GM20431 (cell line): ENCODE measurements around the gene KIFC3.
"Not testable (repeated sequence)": the region's sequence is repeated elsewhere in the genome, so short reads cannot be mapped to it uniquely, and the experiment has no call there.

Source experiments
- in situ Hi-C: fragments of 300-500 bp; cut with MseI, MboI; formaldehyde crosslinking; loops from one replicate; pipeline ENCODE4 v1.15.0; 2020; ENCODE audit warnings: low sequenced_read_pairs; ENCODE audit not compliant: unreplicated experiment

KIFC3 gene

GRCh38 chr16:57805176-57805575, 2.9 kb upstream of the KIFC3 start:
- in situ Hi-C loops: no loop called here

GRCh38 chr16:57804111-57804837, 2.0 kb upstream of the KIFC3 start:
- in situ Hi-C loops: no loop called here

GRCh38 chr16:57803134-57803990, 1.1 kb upstream of the KIFC3 start:
- in situ Hi-C loops: no loop called here

GRCh38 chr16:57801809-57802340, 416 bp downstream of the KIFC3 start:
- in situ Hi-C loops: no loop called here

DNA sequence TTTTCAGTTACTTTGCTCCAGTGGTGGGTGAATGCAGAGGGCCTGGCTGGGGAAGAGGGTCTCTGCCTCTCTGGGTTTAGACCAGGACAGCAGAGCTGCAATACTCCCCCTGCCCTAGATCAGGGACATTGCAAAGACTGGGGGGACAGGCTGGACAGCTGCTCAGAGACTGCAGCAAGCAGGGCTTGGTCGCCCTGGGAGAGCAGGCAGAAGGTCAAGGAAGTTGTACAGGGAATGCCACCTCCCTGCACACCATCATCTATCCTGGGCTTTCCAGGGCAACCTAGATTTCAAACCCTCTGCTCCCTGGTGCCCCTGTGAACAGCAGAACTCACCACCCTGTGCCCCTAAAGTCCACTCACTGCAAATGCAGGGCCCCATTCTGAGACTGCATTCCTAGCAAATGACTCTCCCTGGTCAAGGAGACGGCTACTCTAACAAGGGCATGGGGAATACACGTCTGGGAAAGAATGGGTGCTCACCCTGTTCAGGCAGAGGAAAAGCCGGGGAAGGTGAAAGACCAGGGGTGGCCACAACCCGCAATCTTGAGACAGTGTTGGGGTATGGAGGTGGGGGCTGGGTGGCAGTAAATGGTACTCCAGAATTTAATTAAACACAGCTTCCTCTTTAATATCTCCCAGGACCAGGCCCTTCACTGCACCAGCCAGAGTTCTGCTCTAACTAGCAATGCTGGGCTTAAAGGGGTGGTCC, 1.0 kb downstream of the KIFC3 start:
- in situ Hi-C loops: no loop called here

GRCh38 chr16:57800200-57801097, 1.8 kb downstream of the KIFC3 start:
- in situ Hi-C loops: no loop called here

DNA sequence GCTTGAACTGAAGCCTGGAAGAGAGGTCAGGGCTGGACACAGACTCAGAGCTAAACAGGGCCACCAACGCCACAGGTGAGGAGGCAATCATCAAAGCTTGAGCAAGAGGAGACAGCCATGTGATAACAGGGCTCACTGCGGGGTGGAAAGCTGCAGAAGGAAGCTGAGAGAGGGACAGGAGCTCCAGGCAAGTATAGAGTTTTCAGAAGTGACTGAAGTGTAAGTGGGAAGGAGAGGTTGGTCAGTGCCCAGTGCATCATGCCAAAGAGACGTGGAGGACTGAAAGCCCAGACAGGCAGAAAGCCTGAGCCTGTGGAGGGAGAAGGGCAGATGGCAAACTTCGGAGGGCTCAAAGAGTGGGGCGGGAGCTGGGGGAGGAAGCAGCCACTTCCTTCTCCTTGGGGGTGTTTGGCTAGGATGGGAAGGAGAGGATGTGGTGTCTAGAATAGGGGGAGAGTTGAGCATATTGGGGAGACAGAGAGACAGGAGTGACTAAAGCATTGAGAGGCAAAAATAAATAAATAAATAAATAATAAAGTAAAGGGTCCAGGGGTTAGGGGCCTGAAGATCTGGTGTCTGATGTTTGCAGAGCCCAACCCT, 2.6 kb downstream of the KIFC3 start:
- in situ Hi-C loops: no loop called here

DNA sequence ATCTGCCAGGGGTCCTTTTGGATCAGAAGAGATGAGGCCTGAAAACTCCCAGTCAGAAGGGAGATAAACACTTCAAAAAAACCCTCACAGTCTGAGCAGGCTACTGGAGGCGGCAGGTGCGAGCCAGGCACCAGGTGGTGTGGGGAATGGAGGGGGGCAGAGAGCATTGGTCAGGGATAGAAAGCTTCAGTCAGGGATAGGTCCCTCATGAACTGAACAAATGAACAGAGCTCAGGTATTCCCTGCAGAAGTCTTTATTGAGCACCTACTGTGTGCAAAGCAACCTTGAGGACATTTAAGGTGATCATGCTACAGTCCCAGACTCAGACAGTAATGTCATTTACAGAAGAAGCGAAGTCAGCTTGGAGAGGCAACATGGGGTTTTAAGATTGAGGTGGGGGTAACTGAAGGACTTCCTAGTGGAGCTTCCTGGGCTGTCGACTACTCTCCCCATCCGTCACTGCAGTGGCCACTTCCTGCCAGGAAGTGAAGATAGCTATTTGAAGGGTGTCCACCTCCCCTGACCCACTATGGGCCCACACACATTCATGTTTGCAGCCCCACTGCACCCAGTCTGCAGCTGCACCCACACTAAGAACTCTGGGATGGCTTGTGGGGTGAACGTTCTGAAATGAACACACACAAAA, 3.2 kb downstream of the KIFC3 start:
- in situ Hi-C loops: no loop called here

DNA sequence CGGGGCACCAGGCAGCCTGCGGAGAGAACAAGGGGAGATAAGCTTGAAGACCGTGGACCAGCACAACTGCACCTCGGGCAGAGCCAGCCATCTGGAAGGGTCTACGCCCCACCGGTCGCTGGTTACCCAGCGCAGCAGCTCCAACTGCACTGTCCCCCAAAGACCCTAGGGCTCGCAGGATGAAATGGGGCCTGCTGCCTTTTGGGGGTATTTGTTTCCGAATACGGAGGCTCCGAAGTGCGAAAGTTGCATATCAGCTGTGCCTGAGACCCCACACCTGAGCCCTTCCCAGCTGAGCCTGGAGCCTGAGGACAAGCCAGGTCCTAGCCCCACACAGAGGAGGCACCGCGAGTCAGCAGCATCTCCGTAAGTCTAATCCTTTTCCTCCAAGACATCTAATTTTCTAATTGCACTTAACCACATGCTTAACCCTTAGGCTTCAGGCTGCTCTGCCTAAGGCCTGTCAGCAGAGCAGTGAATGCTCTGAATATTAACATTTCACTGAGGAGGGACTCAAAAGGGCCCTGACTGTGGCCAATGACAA, 4.0 kb downstream of the KIFC3 start:
- in situ Hi-C loops: no loop called here

DNA sequence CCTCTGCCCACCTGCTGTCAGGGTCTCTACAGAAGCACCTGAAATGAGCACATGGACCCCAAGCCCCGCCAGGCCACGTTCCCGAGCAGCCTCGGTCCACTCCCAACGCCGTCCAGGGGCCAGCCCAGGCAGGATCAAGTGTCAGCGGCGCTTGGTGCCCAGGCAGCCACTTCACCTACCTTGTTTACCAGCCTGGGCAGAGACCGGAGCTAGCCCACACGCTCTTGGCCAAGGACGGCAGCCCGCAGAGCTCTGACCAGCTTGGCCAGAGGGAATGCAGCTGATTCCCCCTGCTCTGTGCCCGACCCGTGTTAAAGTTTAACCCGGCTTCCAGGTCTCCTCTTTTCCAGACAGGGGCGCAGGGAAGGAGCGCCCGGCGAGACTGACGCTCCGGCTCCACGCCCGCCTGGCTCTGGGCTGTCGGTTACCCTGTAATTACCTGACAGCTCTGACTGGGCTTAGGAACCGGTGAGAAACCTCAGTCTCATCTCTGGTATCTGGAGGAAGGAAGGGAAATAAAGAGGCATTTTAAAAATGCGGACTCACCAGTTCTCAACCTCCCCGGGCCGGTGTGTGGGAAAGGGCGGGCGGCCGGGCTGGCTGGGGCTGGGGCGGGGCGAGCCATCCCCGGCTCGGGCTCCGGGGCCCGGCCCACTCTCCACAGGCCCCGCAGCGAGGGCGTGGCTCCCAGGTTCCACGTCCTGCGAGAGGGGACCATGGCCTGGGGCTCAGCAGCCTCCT, 4.6 kb downstream of the KIFC3 start:
- in situ Hi-C loops: no loop called here

- in situ Hi-C loops: no loop called here
Measured at GRCh38 chr16:57797216-57797525, 5.1 kb downstream of the KIFC3 start.

DNA sequence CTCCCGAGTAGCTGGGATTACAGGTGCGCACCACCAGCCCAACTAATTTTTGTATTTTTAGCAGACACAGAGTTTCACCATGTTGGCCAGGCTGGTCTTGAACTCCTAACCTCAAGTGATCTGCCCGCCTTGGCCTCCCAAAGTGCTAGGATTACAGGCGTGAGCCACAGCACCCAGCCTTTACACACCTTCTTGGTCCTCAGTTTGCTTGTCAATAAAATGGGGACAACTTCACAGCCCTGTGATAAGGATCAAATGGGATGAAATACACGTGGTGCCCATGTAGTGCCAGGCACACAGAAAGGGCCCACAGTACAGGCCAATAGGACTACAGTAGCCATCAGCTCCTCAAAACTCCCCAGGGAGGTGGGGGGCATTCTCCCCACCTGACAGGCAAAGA, 6.3 kb downstream of the KIFC3 start:
- in situ Hi-C loops: not testable (repeated sequence)

- in situ Hi-C loops: no loop called here
Measured at GRCh38 chr16:57795431-57795878, 6.8 kb downstream of the KIFC3 start.

- in situ Hi-C loops: no loop called here
Measured at GRCh38 chr16:57794849-57795430, 7.4 kb downstream of the KIFC3 start.

DNA sequence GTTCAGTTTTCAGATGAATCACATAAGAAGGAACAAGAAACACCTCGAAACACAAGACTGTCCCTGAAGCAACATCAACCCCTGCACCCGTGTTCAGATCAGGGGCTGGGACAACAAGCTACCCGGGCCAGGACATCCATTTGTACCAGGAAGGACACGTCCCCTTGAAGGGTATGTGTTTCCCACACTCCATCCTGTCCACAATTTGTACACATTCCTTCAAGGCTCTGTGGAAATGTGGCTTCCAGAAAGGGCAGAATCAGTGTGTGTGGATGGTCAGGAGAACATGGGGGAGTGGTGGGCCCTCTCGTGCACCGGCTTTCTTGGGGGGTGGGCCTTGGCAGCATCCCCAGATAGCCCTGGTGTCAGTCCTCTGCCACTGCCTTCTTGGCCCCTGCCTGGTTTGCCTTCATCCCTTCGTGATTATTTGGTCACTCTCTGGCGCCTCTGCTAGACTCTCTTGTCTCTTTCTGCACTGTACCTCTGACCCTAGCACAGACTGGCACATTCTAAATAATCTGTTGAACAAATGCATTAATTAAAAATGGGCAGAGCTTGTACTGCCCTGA, 10.3 kb downstream of the KIFC3 start:
- in situ Hi-C loops: no loop called here

DNA sequence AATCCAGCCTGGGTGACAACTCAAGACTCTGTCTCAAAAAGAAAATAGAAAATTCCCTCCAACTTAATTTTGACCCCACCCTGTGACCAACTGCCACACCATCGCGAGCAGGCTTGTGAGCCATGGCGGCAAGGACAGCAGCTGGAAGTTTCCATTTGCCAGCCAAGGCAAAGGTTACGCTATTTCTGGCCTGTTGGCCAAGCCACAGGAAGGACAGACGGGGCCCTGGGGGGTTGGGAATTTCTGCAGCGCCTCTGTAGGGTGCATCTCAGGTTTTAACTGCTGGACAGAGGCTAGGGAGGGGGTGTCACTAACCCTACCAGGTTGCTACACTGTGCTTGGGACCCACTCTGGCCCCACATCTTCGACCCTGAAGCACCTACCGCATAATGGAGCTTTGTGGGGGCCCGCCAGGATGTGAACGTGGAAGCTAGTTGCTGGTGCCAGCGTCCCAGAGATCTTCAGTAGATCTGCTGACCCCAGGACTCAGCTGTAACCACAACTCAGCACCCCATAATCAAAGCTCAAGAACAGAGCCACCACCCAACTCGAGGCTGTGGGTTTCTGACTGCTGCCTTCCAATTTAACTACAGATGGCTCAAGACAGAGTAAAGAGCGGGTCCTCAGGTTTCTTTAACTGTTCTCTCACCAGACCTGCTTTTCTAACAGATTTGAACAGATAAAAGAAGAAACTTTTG, 10.9 kb downstream of the KIFC3 start:
- in situ Hi-C loops: no loop called here

- in situ Hi-C loops: no loop called here
Measured at GRCh38 chr16:57788951-57789350, 13.3 kb downstream of the KIFC3 start.
